Measurements from ENCODE around the gene SLC26A3.

DNA sequence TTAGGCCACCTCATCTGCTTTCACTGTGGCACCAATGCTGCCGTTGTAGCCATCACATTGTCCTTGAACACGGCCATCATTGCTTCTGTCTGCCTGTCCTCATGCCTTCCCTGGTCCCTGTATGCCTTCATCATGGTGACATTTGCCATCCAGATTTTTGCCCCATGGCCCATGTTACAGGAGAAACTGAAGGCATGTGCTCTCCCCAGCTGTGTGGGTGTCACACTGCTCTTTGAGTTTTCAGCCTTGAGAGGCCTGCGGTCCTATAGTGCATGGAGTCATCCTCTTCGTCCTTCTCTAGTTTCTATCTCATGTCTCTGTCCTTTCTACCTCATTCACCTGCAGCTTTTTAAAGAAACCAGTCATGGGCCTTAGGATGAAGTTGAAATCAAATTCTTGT is 6.2 kb upstream of the SLC26A3 start:
- TF ChIP-seq, protein P1, sequence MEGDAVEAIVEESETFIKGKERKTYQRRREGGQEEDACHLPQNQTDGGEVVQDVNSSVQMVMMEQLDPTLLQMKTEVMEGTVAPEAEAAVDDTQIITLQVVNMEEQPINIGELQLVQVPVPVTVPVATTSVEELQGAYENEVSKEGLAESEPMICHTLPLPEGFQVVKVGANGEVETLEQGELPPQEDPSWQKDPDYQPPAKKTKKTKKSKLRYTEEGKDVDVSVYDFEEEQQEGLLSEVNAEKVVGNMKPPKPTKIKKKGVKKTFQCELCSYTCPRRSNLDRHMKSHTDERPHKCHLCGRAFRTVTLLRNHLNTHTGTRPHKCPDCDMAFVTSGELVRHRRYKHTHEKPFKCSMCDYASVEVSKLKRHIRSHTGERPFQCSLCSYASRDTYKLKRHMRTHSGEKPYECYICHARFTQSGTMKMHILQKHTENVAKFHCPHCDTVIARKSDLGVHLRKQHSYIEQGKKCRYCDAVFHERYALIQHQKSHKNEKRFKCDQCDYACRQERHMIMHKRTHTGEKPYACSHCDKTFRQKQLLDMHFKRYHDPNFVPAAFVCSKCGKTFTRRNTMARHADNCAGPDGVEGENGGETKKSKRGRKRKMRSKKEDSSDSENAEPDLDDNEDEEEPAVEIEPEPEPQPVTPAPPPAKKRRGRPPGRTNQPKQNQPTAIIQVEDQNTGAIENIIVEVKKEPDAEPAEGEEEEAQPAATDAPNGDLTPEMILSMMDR (IDR thresholded peaks at IDR 0.05) = no peak
- no peak for TF ChIP-seq POLR2A (IDR thresholded peaks at IDR 0.05)
